ENCODE measurements around the gene ZNF629. TPM values are rescaled to one million over a fixed set of nuclear protein-coding genes. Genes with fewer than 3 reads are reported as not detected.

The ZNF629 gene
- total RNA-seq, 1 experiment from 2014 or later = 18.4 TPM

- no peaks in the 10 kb centered on the region for H3K27me3 ChIP-seq (ENCODE audit: insufficient read depth, low read length)
- H3K4me1 ChIP-seq (ENCODE audit: control insufficient read depth in 1 of 2, insufficient read depth in 2 of 2, low read length in 2 of 2) = peaks cover 14 to 24% of the 10 kb centered on the region in 2 experiments; a peak in 3 of 4 replicates
- no TSS peak for BruUV-seq (replicated peaks)
- no peak overlapping the region for H3K9ac ChIP-seq (ENCODE audit: low read length)
- H3K4me2 ChIP-seq (ENCODE audit: low read length) = no peak overlapping the region
- H3K9me2 ChIP-seq (ENCODE audit: insufficient read depth) = no peaks in the 10 kb centered on the region
- peaks cover 51 to 60% of the 10 kb centered on the region in 2 experiments for H3K36me3 ChIP-seq (ENCODE audit: control insufficient read depth in 1 of 2, insufficient read depth in 2 of 2, low read length in 2 of 2)
- no peak overlapping the region for H3K4me3 ChIP-seq (replicated peaks in 1 of 2; ENCODE audit: low read depth in 1 of 2, low read length in 2 of 2)
- ChIA-PET POLR2A (no interaction called here), CTCF (no interaction called here), RAD21 (ENCODE audit: low non-redundant PET in 1 of 2, low total read pairs in 2 of 2, uncharacterized antibody in 2 of 2, unreplicated experiment in 2 of 2) (no interaction called here)
- H2AFZ ChIP-seq (ENCODE audit: low read depth, low read length, poor library complexity, severe bottlenecking) = no peak overlapping the region
- DNase-seq (ENCODE audit: low read depth, low spot score) = no peak
- TF ChIP-seq ZNF274 (IDR thresholded peaks at IDR 0.05; ENCODE audit: low read depth, low read length) (no peak), EZH2phosphoT487 (IDR thresholded peaks at IDR 0.05; ENCODE audit: borderline replicate concordance) (no peak), SIN3A (IDR thresholded peaks at IDR 0.05; ENCODE audit: low read depth) (no peak), TCF7L2 (IDR thresholded peaks at IDR 0.05; ENCODE audit: borderline replicate concordance, extremely low read depth, insufficient read depth, insufficient read length) (no peak), CTCF (IDR thresholded peaks at IDR 0.05 in 2 of 3, conservative IDR thresholded peaks at IDR 0.05 in 1 of 3; ENCODE audit: borderline replicate concordance in 1 of 3, insufficient read depth in 1 of 3, low read depth in 2 of 3, low read length in 2 of 3) (no peak), ELF1 (IDR thresholded peaks at IDR 0.05; ENCODE audit: borderline replicate concordance, low read depth) (no peak), SP1 (IDR thresholded peaks at IDR 0.05; ENCODE audit: low read depth) (no peak), ZFX (IDR thresholded peaks at IDR 0.05) (no peak), ATF3 (IDR thresholded peaks at IDR 0.05) (no peak), YY1 (IDR thresholded peaks at IDR 0.05; ENCODE audit: extremely low read depth, insufficient replicate concordance, low read depth, low read length) (no peak)
- H4K20me1 ChIP-seq (ENCODE audit: insufficient read depth) = no peaks in the 10 kb centered on the region
- peaks cover 36% of the 10 kb centered on the region for H3K79me2 ChIP-seq (ENCODE audit: insufficient read depth, low read length)
- no peaks in the 10 kb centered on the region for H3K9me3 ChIP-seq (ENCODE audit: control insufficient read depth in 1 of 2, insufficient read depth in 1 of 2, low read depth in 1 of 2, low read length in 2 of 2)
- no peak for ATAC-seq
- intact Hi-C loops (cut with micrococcal nuclease) = no loop called here
- H3K27ac ChIP-seq (ENCODE audit: low read depth, low read length) = no peak overlapping the region
These were observed 22.1 kb downstream of the ZNF629 start for GRCh38 chr16:30764816-30765465.
